GM19328 (cell line): ENCODE results near the gene LUC7L2.
"Not testable (repeated sequence)": the region's sequence is repeated elsewhere in the genome, so short reads cannot be mapped to it uniquely, and the experiment has no call there.

Experiments used
- ATAC-seq: cut with Tn5 transposase; IDR thresholded peaks from one replicate; pipeline ENCODE4 v1.9.1; 2021; ENCODE audit warnings: mild to moderate bottlenecking, moderate library complexity; ENCODE audit not compliant: unreplicated experiment

The LUC7L2 gene

GRCh38 chr7:139439375-139439774, 79.7 kb downstream of the LUC7L2 start:
- ATAC-seq: no peak

DNA sequence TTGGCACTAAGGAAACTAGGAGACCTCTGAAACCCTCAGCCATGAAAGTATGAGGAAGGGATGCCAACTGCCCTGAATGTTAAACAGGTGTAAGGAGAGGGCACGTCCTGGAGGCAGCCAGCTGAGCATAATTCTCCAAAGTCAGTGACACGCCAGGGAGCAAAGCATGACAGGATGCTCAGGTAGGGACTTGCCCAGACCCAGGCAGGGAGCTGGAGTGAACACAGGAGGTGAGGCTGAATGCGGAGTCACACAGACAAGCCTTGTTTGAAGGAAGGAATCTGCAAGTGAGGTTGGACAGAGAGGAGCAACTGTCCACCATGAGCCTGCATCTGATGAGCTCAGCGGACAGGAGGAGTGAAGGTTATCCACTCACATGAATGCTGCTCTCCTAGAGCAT, 82.3 kb downstream of the LUC7L2 start:
- ATAC-seq: no peak

DNA sequence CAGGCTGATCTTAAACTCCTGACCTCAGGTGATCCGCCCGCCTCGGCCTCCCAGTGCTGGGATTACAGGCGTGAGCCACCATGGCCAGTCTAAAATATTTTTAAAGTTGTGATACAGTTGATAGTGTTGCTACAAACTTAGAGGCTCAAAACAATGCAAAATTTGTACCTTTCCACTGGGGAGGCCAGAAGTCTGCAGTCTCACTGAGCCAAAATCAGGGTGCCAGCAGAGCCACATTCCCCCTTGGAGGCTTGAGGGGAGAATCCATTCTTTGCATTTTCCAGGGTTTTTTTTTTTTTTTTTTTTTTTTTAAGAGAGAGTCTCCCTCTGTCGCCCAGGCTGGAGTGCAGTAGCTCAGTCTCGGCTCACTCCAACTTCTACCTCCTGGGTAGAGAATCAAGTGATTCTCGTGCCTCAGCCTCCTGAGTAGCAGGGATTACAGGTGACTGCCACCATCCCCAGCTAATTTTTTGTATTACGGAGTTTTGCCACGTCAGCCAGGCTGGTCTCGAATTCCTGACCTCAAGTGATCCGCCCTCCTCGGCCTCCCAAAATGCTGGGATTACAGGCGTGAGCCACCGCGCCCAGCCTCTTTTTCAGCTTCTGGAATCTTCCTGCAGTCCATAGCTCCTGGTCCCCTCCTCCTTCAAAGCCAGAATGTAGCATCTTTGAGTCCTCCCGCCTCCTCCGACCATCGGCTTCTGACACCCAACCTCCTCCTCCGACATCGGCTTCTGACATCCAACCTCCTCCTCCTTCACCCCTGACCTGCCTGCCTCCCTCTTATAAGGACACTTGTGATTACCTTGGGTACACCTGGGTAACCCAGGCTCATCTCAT, 86.6 kb downstream of the LUC7L2 start:
- ATAC-seq: no peak

DNA sequence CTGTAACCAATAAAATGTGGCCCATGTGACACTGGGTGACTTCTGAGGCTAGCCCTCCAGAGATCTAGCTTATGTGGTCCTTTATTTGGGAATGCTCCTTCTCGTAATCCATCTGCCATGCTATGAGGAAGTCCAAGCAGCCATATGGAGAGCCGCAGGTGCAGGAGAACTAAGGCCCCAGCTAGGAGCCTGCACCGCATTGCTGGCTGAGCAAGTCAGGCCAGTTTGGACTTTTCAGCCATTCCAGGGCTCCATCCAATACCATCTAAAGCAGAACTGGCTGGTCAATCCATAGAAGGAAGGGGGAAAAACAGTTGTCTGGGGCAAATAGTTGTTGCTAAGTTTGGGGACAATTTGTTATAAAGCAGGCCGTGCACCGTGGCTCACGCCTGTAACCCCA, 91.2 kb downstream of the LUC7L2 start:
- no peak for ATAC-seq

- ATAC-seq: no peak
Observed at GRCh38 chr7:139451638-139452037, 91.9 kb downstream of the LUC7L2 start.

GRCh38 chr7:139452958-139453672, 93.4 kb downstream of the LUC7L2 start:
- ATAC-seq: no peak

DNA sequence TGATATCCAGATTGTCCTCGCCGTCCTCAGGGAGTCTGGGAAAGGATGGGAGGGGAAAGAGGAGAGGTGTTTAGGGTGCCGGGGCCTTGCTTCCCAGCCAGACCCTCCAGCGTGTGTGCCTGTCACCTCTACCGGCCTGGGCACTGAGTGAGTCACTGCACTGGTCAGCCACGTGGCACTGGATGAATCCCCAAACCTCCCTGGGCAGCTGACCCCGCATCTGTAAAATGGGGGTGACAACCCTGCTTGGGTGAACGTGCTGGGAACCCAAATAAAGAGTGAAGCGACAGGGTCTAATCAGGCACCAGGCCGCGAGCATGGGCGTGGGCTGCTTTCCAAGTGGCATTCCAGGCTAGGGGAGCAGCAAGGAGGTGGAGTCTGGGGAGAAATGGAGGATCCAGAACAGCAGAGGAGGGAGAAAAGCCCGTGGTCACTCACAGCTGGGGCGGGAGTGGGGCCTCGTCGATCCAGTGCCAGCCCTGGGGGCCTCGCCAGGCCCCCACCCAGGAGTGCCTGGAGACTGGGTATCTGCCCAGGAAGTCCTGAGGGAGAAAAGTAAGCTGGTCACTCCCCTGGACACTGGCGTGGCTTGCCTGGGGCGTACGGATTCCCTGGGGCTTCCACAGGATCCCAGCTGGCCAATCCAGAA, 94.1 kb downstream of the LUC7L2 start:
- no peak for ATAC-seq

DNA sequence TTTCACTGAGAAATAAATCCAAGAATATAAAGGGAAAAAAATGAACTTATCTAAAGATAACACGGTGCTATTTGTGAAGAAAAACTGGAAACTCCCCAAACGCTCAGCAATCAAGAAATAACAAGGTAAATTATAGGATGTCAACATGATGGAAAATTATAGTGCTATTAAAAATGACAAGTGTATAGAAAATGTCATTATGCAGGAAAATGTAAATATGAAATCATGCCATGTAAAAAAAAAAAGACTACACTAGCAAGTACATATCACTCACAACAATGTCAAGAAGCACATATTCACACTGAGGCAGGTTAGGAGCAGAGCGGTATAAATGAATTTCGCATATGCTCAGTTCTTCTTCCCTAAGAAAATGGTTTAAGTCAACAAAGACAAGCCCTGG, 96.1 kb downstream of the LUC7L2 start:
- ATAC-seq: no peak

GRCh38 chr7:139456511-139456910, 96.8 kb downstream of the LUC7L2 start:
- no peak for ATAC-seq

DNA sequence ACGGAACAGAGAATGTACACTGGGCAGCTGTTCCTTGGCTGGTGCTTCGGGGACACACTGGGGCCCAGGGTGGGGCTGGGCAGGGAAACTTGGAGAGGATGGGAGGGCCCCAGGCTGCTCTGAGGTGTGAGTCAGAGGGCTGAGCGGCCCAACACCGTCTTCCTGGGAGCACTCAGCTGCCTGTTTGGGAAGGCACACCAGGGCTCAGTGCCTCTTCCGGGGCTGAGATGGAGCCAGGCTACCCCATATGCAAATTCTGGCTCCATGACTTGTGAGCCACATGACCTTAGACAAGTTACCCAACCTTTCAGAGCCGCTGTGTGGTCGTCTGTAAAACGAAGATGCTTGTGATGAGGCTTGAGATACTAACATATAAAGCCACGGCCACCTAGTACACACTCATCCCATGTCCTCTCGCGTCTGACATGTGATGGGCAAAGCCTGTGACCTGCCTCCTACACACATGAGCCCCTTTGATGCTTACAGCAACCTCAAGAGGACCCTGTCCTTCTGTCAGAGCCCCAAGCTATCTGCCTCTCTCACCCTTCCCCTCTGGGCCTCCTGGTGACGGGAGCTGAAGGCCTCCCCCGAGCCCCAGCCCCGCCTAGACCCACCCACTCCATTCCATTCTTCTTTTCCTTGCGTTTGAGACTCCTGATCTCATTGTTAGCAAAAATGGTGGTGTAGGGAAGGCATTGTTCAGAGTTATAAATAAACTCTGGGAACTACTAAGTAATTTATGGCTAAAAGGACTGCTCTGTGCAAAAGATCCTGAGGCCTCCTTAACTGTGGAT, 97.7 kb downstream of the LUC7L2 start:
- ATAC-seq: no peak

DNA sequence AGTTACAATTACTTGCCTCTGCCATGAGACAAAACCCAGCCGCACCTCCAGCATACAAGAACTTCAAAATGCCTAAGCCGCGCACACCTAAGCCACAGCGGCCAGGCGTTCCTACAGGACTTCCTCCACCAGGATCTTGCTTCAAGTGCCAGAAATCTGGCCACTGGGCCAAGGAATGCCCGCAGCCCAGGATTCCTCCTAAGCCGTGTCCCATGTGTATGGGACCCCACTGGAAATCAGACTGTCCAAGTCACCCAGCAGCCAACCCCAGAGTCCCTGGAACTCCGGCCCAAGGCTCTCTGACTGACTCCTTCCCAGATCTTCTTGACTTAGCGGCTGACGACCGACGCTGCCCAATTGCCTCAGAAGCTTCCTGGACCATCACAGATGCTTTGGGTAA, 103.7 kb downstream of the LUC7L2 start:
- not testable (repeated sequence) for ATAC-seq

GRCh38 chr7:139464511-139464910, 104.8 kb downstream of the LUC7L2 start:
- not testable (repeated sequence) for ATAC-seq

DNA sequence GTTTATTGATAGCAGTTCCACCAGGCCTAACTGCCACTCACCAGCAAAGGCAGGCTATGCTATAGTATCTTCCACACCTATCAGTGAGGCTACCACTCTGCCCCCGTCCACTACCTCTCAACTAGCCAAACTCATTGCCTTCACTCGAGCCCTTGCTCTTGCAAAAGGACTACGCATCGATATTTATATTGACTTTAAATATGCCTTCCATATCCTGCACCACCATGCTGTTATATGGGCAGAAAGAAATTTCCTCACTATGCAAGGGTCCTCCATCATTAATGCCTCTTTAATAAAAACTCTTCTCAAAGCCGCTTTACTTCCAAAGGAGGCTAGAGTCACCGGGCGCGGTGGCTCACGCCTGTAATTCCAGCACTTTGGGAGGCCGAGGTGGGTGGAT, 105.4 kb downstream of the LUC7L2 start:
- not testable (repeated sequence) for ATAC-seq

- ATAC-seq: not testable (repeated sequence)
Observed at GRCh38 chr7:139467729-139468128, 108.0 kb downstream of the LUC7L2 start.

DNA sequence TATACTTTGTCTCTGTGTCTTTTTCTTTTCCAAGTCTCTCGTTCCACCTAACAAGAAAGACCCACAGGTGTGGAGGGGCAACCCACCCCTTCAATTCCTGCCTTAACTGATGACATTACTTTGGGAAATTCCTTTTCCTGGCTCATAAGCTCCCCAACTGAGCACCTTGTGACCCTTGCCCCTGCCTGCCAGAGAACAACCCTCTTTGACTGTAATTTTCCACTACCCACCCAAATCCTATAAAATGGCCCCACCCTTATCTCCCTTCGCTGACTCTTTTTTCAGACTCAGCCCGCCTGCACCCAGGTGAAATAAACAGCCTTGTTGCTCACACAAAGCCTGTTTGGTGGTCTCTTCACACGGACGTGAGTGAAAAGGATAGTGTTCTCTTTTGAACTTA, 108.6 kb downstream of the LUC7L2 start:
- not testable (repeated sequence) for ATAC-seq

DNA sequence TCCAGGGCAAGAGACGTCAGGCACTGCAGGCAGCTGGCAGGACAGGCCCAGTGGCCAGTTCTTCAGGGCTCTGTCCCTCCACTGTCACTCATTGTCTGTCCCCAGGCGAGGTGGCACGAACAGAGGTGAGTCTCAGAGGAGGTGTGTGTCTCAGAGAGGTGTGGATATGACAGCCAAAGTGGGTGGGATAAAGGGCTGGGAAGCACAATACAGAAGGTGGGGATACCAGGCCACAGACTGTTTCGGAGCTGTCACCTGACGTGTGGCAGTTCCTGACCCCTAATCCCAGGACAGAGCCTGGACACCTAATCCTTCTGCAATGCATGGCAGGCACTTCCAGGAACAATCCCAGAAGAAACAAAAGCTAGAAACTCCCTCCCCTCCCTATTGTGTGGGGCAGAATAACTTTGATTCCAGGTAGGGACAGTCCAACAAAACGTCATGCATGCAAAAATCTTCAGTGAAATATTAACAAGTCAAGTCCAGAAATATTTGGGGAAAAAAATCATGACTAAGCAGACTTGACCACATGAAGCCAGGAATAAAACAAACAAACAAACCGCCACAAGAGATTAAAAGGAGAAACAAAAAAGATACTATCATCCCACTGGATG, 112.2 kb downstream of the LUC7L2 start:
- no peak for ATAC-seq
